B cell (primary cell): ENCODE measurements around the gene GRIK2. TPM values are rescaled to one million over a fixed set of nuclear protein-coding genes. Genes with fewer than 3 reads are reported as not detected.

ENCODE experiments used
- ATAC-seq: fragments of 200-7000 bp; cut with Tn5 transposase; one replicate; pipeline ENCODE4 v1.10.0; 2021; ENCODE audit warnings: low read depth, mild to moderate bottlenecking, moderate number of reproducible peaks, moderate library complexity
- CTCF ChIA-PET: fragments of 350-600 bp; sonication (Branson Sonifier 250); formaldehyde crosslinking; loops from one replicate; lab custom pipeline; 2021; ENCODE audit warnings: antibody characterized with exemption, inconsistent platforms; lab: Charles Lee
- POLR2A ChIA-PET: fragments of 350-600 bp; sonication (Branson Sonifier 250); formaldehyde crosslinking; loops from one replicate; lab custom pipeline; 2021; ENCODE audit warnings: antibody characterized with exemption; lab: Charles Lee
- DNase-seq: peaks from one replicate; pipeline ENCODE4 v3.0.0; 2013
- H2AFZ ChIP-seq: 2 replicates; pipeline ENCODE4 v1.6.1; 2012; ENCODE audit warnings: mild to moderate bottlenecking, low read depth, low read length; ENCODE audit not compliant: insufficient read depth, poor library complexity, severe bottlenecking
- H3K27ac ChIP-seq, 2 donors: 1 replicate in 1 of 2; 2 replicates in 1 of 2; pipeline ENCODE4 v1.5.1; 2012 to 2013; ENCODE audit warnings: low read length in 2 of 2, mild to moderate bottlenecking in 2 of 2, moderate library complexity in 1 of 2
- H3K27me3 ChIP-seq, 4 experiments: fragments of 200-600 bp in 1 of 4; sonication (generic) in 1 of 4; replicated peaks in 1 of 4; 1 replicate in 2 of 4; 2 replicates in 2 of 4; pipeline versions ENCODE4 v1.6.1 to v1.7.0; 2013 to 2016; ENCODE audit warnings: low read length in 3 of 4, mild to moderate bottlenecking in 2 of 4, mixed read lengths in 1 of 4, moderate library complexity in 1 of 4; ENCODE audit not compliant: insufficient read depth in 4 of 4, control insufficient read depth in 3 of 4; ENCODE audit errors: control extremely low read depth in 1 of 4
- H3K36me3 ChIP-seq, 2 experiments: replicated peaks in 1 of 2; 1 replicate in 1 of 2; 2 replicates in 1 of 2; pipeline versions ENCODE4 v1.6.1 to v1.7.1; 2013; ENCODE audit warnings: low read length in 1 of 2; ENCODE audit not compliant: insufficient read depth in 2 of 2, control insufficient read depth in 1 of 2; ENCODE audit errors: control extremely low read depth in 1 of 2, extremely low read depth in 1 of 2
- H3K4me1 ChIP-seq, 2 donors: fragments of 200-600 bp in 1 of 2; sonication (generic) in 1 of 2; 1 replicate in 1 of 2; 2 replicates in 1 of 2; pipeline versions ENCODE4 v1.5.1 to v1.6.1; 2013 to 2017; ENCODE audit warnings: low read length in 2 of 2; ENCODE audit not compliant: control insufficient read depth in 2 of 2, insufficient read depth in 2 of 2
- H3K4me2 ChIP-seq: replicated peaks from 2 replicates; pipeline ENCODE3; 2012; ENCODE audit warnings: mild to moderate bottlenecking, low read depth, low read length; ENCODE audit not compliant: poor library complexity, severe bottlenecking
- H3K4me3 ChIP-seq, 5 experiments: fragments of 200-600 bp in 1 of 5; sonication (generic) in 1 of 5; 1 replicate in 3 of 5; 2 replicates in 2 of 5; pipeline versions ENCODE4 v1.5.1 to v1.7.0; 2011 to 2016; ENCODE audit warnings: low read length in 4 of 5, mild to moderate bottlenecking in 4 of 5, low read depth in 2 of 5, control low read depth in 1 of 5, moderate library complexity in 1 of 5; ENCODE audit not compliant: insufficient read depth in 1 of 5; ENCODE audit errors: control extremely low read depth in 1 of 5, extremely low read depth in 1 of 5
- H3K79me2 ChIP-seq: fragments of 200-600 bp; sonication (generic); one replicate; pipeline ENCODE4 v1.6.0; 2016; ENCODE audit warnings: low read length; ENCODE audit not compliant: control insufficient read depth, insufficient read depth
- H3K9ac ChIP-seq: fragments of 200-600 bp; sonication (generic); 2 replicates; pipeline ENCODE4 v1.6.1; 2017; ENCODE audit warnings: mild to moderate bottlenecking, low read length, moderate library complexity
- H3K9me3 ChIP-seq, 3 donors: one replicate each; pipeline versions ENCODE4 v1.6.1 to v1.7.1; 2013; ENCODE audit warnings: low read length in 2 of 3; ENCODE audit not compliant: control insufficient read depth in 2 of 3, insufficient read depth in 1 of 3; ENCODE audit errors: control extremely low read depth in 1 of 3
- H4K20me1 ChIP-seq: 2 replicates; pipeline ENCODE4 v1.6.0; 2012; ENCODE audit warnings: mild to moderate bottlenecking, low read length; ENCODE audit not compliant: insufficient read depth, control insufficient read depth, poor library complexity, severe bottlenecking
- H3K27ac Mint-ChIP-seq: one replicate; pipeline ENCODE4 v1.8.0; 2021; ENCODE audit warnings: mixed read lengths
- H3K27me3 Mint-ChIP-seq: one replicate; pipeline ENCODE4 v1.8.0; 2021; ENCODE audit warnings: mixed read lengths
- H3K4me1 Mint-ChIP-seq: one replicate; pipeline ENCODE4 v1.8.0; 2021; ENCODE audit warnings: mixed read lengths
- H3K4me3 Mint-ChIP-seq: one replicate; pipeline ENCODE4 v1.8.0; 2021; ENCODE audit warnings: mixed read lengths
- H3K9me3 Mint-ChIP-seq: one replicate; pipeline ENCODE4 v1.8.0; 2022; ENCODE audit warnings: mixed read lengths; ENCODE audit not compliant: insufficient read depth
- EZH2 ChIP-seq: IDR thresholded peaks from 2 replicates; pipeline ENCODE4 v1.6.1; 2012; ENCODE audit warnings: borderline replicate concordance, low read depth, mild to moderate bottlenecking, moderate library complexity, low read length; ENCODE audit not compliant: insufficient read depth, poor library complexity, severe bottlenecking
- WGBS: methylation state at CpG from one replicate; pipeline ENCODE4 v1.1.5; 2013; ENCODE audit warnings: missing lambda C conversion rate; ENCODE audit not compliant: insufficient coverage; 5-methylcytosine and 5-hydroxymethylcytosine counted together
- intact Hi-C: fragments of 100-400 bp; cut with micrococcal nuclease; formaldehyde crosslinking; loops from one replicate; pipeline ENCODE4 v1.10.0; 2022
- polyA plus RNA-seq: library from polyadenylated mRNA; depleted of rRNA; stranded (reverse); fragments of >200 nt; gene quantifications from 2 replicates; pipeline ENCODE4 v1.2.3, GENCODE V29; 2012
- total RNA-seq, 2 donors: library from RNA; stranded (reverse); fragments of 120-200 nt in 1 of 2; gene quantifications; 1 replicate in 1 of 2; 2 replicates in 1 of 2; pipeline versions ENCODE4 v1.2.3 to v1.2.4, GENCODE V29; 2013 to 2022
- TF ChIP-seq, protein P1 (sequence below): fragments of 200-600 bp; IDR thresholded peaks from one replicate; pipeline ENCODE4 v1.8.0; 2022; ENCODE audit warnings: antibody characterized with exemption, mild to moderate bottlenecking

GRIK2 gene
- total and polyA plus RNA-seq, 2 donors (not counting 1 experiment from before 2014, with no cell fraction given), result not detected

DNA sequence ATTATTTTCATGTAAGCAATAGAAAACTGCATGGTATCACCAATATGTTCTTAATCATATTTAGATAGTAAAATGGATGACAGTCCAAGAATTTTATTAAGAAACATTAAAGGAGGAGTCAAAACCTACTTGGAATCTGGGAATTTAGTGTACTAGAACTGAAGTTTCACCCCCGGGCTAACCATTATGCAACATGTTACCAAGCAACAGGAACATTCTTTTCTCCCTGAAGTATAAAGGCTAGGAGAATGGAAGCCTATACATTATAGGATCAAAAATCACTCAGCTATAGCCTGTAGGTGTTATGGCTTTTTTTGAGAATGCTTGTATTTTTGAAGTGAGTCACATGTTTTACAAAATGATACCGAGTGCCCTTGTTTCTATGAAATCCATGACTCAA lies 538.3 kb downstream of the GRIK2 start:
- no peak overlapping the region for H3K4me3 ChIP-seq
- no peaks in the 10 kb centered on the region for H3K79me2 ChIP-seq
- ChIA-PET POLR2A (no interaction called here), CTCF (no interaction called here)
- no peak overlapping the region for H3K9ac ChIP-seq
- Mint-ChIP-seq H3K27me3 (no peaks in the 10 kb centered on the region), H3K4me3 (no peak overlapping the region), H3K9me3 (peaks cover 2% of the 10 kb centered on the region), H3K27ac (no peak overlapping the region), H3K4me1 (no peaks in the 10 kb centered on the region)
- no peaks in the 10 kb centered on the region for H4K20me1 ChIP-seq
- intact Hi-C loops, result no loop called here
- ATAC-seq (no peak), DNase-seq (no peak)
- H3K27me3 ChIP-seq, result no peaks in the 10 kb centered on the region
- H2AFZ ChIP-seq, result no peak overlapping the region
- no peaks in the 10 kb centered on the region for H3K4me1 ChIP-seq
- H3K9me3 ChIP-seq, result no peaks in the 10 kb centered on the region
- WGBS, result no CpG with 5 or more reads among the region's 2 CpGs
- no peaks in the 10 kb centered on the region for H3K36me3 ChIP-seq
- H3K27ac ChIP-seq, result no peak overlapping the region
- H3K4me2 ChIP-seq, result no peak overlapping the region
- TF ChIP-seq, protein P1, sequence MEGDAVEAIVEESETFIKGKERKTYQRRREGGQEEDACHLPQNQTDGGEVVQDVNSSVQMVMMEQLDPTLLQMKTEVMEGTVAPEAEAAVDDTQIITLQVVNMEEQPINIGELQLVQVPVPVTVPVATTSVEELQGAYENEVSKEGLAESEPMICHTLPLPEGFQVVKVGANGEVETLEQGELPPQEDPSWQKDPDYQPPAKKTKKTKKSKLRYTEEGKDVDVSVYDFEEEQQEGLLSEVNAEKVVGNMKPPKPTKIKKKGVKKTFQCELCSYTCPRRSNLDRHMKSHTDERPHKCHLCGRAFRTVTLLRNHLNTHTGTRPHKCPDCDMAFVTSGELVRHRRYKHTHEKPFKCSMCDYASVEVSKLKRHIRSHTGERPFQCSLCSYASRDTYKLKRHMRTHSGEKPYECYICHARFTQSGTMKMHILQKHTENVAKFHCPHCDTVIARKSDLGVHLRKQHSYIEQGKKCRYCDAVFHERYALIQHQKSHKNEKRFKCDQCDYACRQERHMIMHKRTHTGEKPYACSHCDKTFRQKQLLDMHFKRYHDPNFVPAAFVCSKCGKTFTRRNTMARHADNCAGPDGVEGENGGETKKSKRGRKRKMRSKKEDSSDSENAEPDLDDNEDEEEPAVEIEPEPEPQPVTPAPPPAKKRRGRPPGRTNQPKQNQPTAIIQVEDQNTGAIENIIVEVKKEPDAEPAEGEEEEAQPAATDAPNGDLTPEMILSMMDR, result no peak
- no peak for TF ChIP-seq EZH2

DNA sequence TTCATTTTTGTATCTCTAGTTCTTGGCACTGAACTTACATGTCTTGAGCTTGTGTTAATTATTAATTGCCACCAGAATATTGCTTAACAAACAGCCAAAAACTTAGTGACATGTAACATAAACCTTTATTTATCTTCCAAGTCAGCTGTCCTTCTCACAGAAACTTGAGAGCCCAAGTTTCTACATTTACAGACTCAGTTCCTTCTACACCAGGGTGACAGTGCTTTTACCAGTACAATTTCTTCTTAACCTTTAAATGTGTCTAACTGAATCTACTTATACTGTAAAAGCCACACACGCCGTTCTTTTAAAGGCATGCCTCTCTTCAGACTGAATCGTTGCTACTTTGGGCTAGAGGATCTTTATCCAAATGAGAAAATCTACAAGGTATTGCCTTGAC lies 539.2 kb downstream of the GRIK2 start:
- Histone ChIP-seq H3K4me3 (no peak overlapping the region), H4K20me1 (no peaks in the 10 kb centered on the region), H2AFZ (no peak overlapping the region), H3K9me3 (no peaks in the 10 kb centered on the region), H3K9ac (no peak overlapping the region), H3K27me3 (no peaks in the 10 kb centered on the region), H3K27ac (no peak overlapping the region), H3K36me3 (no peaks in the 10 kb centered on the region), H3K4me1 (no peaks in the 10 kb centered on the region), H3K79me2 (no peaks in the 10 kb centered on the region), H3K4me2 (no peak overlapping the region)
- CTCF ChIA-PET, result no interaction called here
- Mint-ChIP-seq H3K9me3 (peaks cover 2% of the 10 kb centered on the region), H3K27ac (no peak overlapping the region), H3K27me3 (no peaks in the 10 kb centered on the region), H3K4me1 (no peaks in the 10 kb centered on the region), H3K4me3 (no peak overlapping the region)
- intact Hi-C loops, result no loop called here
- DNase-seq (no peak), ATAC-seq (no peak)
- POLR2A ChIA-PET, result no interaction called here
- WGBS, result 71% methylated on average over 1 of the region's 3 CpGs
- no peak for TF ChIP-seq EZH2
- TF ChIP-seq, protein P1, result no peak
